Smooth muscle cell (in vitro differentiated cells): ENCODE data around the gene MORN1. TPM values are rescaled to one million over a fixed set of nuclear protein-coding genes. Genes with fewer than 3 reads are reported as not detected.
A peak's percentile ranks its signal among the peaks of the same experiment; 100 is the strongest.

Source experiments
- DNase-seq: peaks from one replicate; lab custom pipeline; 2025; ENCODE audit not compliant: unreplicated experiment; lab: John Stamatoyannopoulos, UW
- H2AFZ ChIP-seq: fragments of 200-600 bp; sonication (generic); 2 replicates; pipeline ENCODE4 v1.6.0; 2016; ENCODE audit warnings: antibody characterized with exemption, low read depth, mild to moderate bottlenecking
- H3F3A ChIP-seq: fragments of 200-600 bp; sonication (generic); 2 replicates; pipeline ENCODE4 v1.6.0; 2017; ENCODE audit warnings: antibody characterized with exemption, low read depth
- H3K27ac ChIP-seq: fragments of 200-600 bp; sonication (generic); 2 replicates; pipeline ENCODE4 v1.5.1; 2016; ENCODE audit warnings: low read depth, mild to moderate bottlenecking
- H3K27me3 ChIP-seq: fragments of 200-600 bp; sonication (generic); 2 replicates; pipeline ENCODE4 v1.6.1; 2016; ENCODE audit warnings: low read depth, mild to moderate bottlenecking
- H3K36me3 ChIP-seq: fragments of 200-600 bp; sonication (generic); 2 replicates; pipeline ENCODE4 v1.5.1; 2016; ENCODE audit warnings: low read depth
- H3K4me1 ChIP-seq: fragments of 200-600 bp; sonication (generic); 2 replicates; pipeline ENCODE4 v1.5.1; 2016; ENCODE audit warnings: low read depth
- H3K4me2 ChIP-seq: fragments of 200-600 bp; sonication (generic); 2 replicates; pipeline ENCODE4 v1.6.0; 2016; ENCODE audit warnings: mild to moderate bottlenecking
- H3K4me3 ChIP-seq: fragments of 200-600 bp; sonication (generic); 2 replicates; pipeline ENCODE4 v1.5.1; 2016; ENCODE audit warnings: mild to moderate bottlenecking
- H3K79me2 ChIP-seq: fragments of 200-600 bp; sonication (generic); 2 replicates; pipeline ENCODE4 v1.6.0; 2016; ENCODE audit warnings: low read depth, mild to moderate bottlenecking
- H3K9ac ChIP-seq: fragments of 200-600 bp; sonication (generic); 2 replicates; pipeline ENCODE4 v1.6.0; 2016; ENCODE audit warnings: low read depth
- H3K9me3 ChIP-seq: fragments of 200-600 bp; sonication (generic); replicated peaks from 2 replicates; pipeline ENCODE4 v1.5.1; 2016; ENCODE audit warnings: low read depth
- H4K20me1 ChIP-seq: fragments of 200-600 bp; sonication (generic); 2 replicates; pipeline ENCODE4 v1.6.0; 2016; ENCODE audit warnings: low read depth
- CTCF ChIP-seq: fragments of 200-600 bp; sonication (generic); IDR thresholded peaks from 2 replicates; pipeline ENCODE4 v1.5.1; 2017; ENCODE audit warnings: borderline replicate concordance, mild to moderate bottlenecking, antibody characterized with exemption; ENCODE audit not compliant: insufficient read depth, poor library complexity, severe bottlenecking
- WGBS: methylation state at CpG from one replicate; pipeline ENCODE4 v1.1.7; 2016; ENCODE audit warnings: low lambda C conversion rate; 5-methylcytosine and 5-hydroxymethylcytosine counted together
- polyA plus RNA-seq: library from polyadenylated mRNA; unstranded; fragments of >200 nt; fragmentation: Nextera tagmentation; extraction: Ambion mirVana; gene quantifications from 2 replicates; pipeline ENCODE4 v1.2.1, GENCODE V29; 2016
- total RNA-seq: library from RNA; depleted of rRNA; stranded (reverse); fragments of >200 nt; gene quantifications from 2 replicates; pipeline ENCODE4 v1.2.3, GENCODE V29; 2014

The MORN1 gene
- total and polyA plus RNA-seq, 2 experiments from 2014 or later: 4.9 to 6.2 TPM

- H3K36me3 ChIP-seq: no peaks in the 10 kb centered on the region
- H3K27me3 ChIP-seq: no peaks in the 10 kb centered on the region
- no peaks in the 10 kb centered on the region for H3K9me3 ChIP-seq
- no peak for DNase-seq
- 65% methylated on average over 23 of the region's 23 CpGs for WGBS
- peaks cover 100% of the 10 kb centered on the region for H4K20me1 ChIP-seq
- H3K9ac ChIP-seq: no peak overlapping the region
- H3K79me2 ChIP-seq: peaks cover 99% of the 10 kb centered on the region
- peak overlapping the region; percentile 36 for H3K4me2 ChIP-seq
- no peak overlapping the region for H2AFZ ChIP-seq
- no peak overlapping the region for H3K4me3 ChIP-seq
- peaks cover 50% of the 10 kb centered on the region for H3K4me1 ChIP-seq
- H3K27ac ChIP-seq: no peak overlapping the region
- no peak for TF ChIP-seq CTCF
- H3F3A ChIP-seq: no peaks in the 10 kb centered on the region
Measured at GRCh38 chr1:2271841-2272655, 119.3 kb downstream of the MORN1 start.

Other genes with a start within 250 kb of the MORN1 start
- gene FAAP20, start 196.8 kb downstream of the MORN1 start, total RNA-seq: 33.1 and 39.8 TPM in 2 replicates
- 152 and 162 TPM in 2 replicates for gene FAAP20, start 196.8 kb downstream of the MORN1 start, polyA plus RNA-seq
- 14.4 and 19.6 TPM in 2 replicates for gene SKI, start 163.2 kb downstream of the MORN1 start, total RNA-seq
- gene SKI, start 163.2 kb downstream of the MORN1 start, polyA plus RNA-seq: 4.2 and 6.8 TPM in 2 replicates
- gene RER1, start 287 bp upstream of the MORN1 start, total RNA-seq: 101 and 110 TPM in 2 replicates
- 253 and 269 TPM in 2 replicates for gene RER1, start 287 bp upstream of the MORN1 start, polyA plus RNA-seq
- gene PEX10, start 21.0 kb upstream of the MORN1 start, total RNA-seq: 10.2 and 14.0 TPM in 2 replicates
- gene PEX10, start 21.0 kb upstream of the MORN1 start, polyA plus RNA-seq: 20.3 and 28.1 TPM in 2 replicates
- gene PLCH2, start 84.7 kb upstream of the MORN1 start, total RNA-seq: 0.09 and 0.81 TPM in 2 replicates
- 0.04 and 0.13 TPM in 2 replicates for gene PLCH2, start 84.7 kb upstream of the MORN1 start, polyA plus RNA-seq
- 27.2 and 28.7 TPM in 2 replicates for gene PANK4, start 135.0 kb upstream of the MORN1 start, total RNA-seq
- 28.4 and 28.5 TPM in 2 replicates for gene PANK4, start 135.0 kb upstream of the MORN1 start, polyA plus RNA-seq
- 1.6 TPM in 1 of 2 replicates, not detected in the other for gene HES5, start 138.7 kb upstream of the MORN1 start, total RNA-seq
- gene HES5, start 138.7 kb upstream of the MORN1 start, polyA plus RNA-seq: 1.3 and 1.7 TPM in 2 replicates
- gene TNFRSF14, start 164.8 kb upstream of the MORN1 start, total RNA-seq: 0.40 TPM in 1 of 2 replicates, not detected in the other
- not detected in 2 replicates for gene TNFRSF14, start 164.8 kb upstream of the MORN1 start, polyA plus RNA-seq
- 16.1 and 27.4 TPM in 2 replicates for gene PRXL2B, start 195.2 kb upstream of the MORN1 start, total RNA-seq
- 18.4 and 26.6 TPM in 2 replicates for gene PRXL2B, start 195.2 kb upstream of the MORN1 start, polyA plus RNA-seq
- 3.5 TPM in 1 of 2 replicates, not detected in the other for gene MMEL1, start 241.5 kb upstream of the MORN1 start, total RNA-seq
- gene MMEL1, start 241.5 kb upstream of the MORN1 start, polyA plus RNA-seq: 0.56 and 3.4 TPM in 2 replicates